ENCODE data around the gene OBSL1. TPM values are rescaled to one million over a fixed set of nuclear protein-coding genes. Genes with fewer than 3 reads are reported as not detected.

Gene OBSL1
- total and polyA plus RNA-seq, 2 donors (not counting 3 experiments of a cell fraction or from before 2014, with no cell fraction given): 16.7 to 20.7 TPM

DNA sequence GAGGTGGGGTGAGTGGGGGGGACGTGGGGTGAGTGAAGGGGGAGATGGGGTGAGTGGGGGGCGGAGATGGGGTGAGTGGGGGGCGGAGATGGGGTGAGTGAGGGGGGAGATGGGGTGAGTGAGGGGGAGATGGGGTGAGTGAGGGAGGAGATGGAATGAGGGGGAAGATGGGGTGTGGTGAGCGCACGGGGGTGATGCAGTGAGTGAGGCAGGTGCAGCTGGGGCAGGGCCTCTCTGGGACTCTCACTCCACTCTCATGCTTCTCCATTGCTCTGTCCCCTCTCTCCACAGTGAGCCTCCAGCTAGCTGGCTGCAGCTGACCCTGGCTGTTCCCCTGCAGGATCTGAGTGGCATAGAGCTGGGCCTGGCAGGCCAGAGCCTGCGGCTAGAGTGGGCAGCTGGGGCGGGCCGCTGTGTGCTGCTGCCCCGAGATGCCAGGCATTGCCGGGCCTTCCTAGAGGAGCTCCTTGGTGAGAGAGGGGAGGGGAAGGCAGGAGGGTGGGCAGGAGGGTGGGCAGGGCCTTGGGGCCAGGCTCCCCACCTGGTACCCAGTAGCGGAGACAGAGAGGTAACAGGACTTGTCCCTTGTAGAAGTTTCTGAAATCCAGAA, 42.2 kb upstream of the OBSL1 start:
- no peak overlapping the region for H3K4me2 ChIP-seq (ENCODE audit: insufficient read depth, low read length)
- intact Hi-C loops (cut with micrococcal nuclease) (no loop called here), dilution Hi-C loops (cut with MboI; ENCODE audit: extremely low pct_ligation_motif_present, low sequenced_read_pairs) (no loop called here)
- DNase-seq (ENCODE audit: low read depth, low spot score) (no peak), FAIRE-seq (no peak)
- no peaks in the 10 kb centered on the region for H3K27me3 ChIP-seq (ENCODE audit: control insufficient read depth in 2 of 2, insufficient read depth in 2 of 2, low read length in 2 of 2)
- H3K27ac ChIP-seq (ENCODE audit: insufficient read depth, low read depth, low read length): no peak overlapping the region
- no peaks in the 10 kb centered on the region for H3K4me1 ChIP-seq (ENCODE audit: control insufficient read depth, extremely low read depth, insufficient read depth, low read length)
- no peaks in the 10 kb centered on the region for H3K9me3 ChIP-seq (replicated peaks; ENCODE audit: control insufficient read depth, insufficient read depth, low read length)
- ChIA-PET CTCF (no interaction called here), POLR2A (no interaction called here)
- no peak overlapping the region for H3K9ac ChIP-seq (replicated peaks; ENCODE audit: extremely low read depth, insufficient read depth, low read length)
- no peaks in the 10 kb centered on the region for H3K9me1 ChIP-seq (replicated peaks; ENCODE audit: control insufficient read depth, extremely low read depth, insufficient read depth, low read length)
- H3K79me2 ChIP-seq (ENCODE audit: control insufficient read depth, insufficient read depth, low read length): no peaks in the 10 kb centered on the region
- peaks cover 0 to 14% of the 10 kb centered on the region in 2 experiments for H3K36me3 ChIP-seq (ENCODE audit: control insufficient read depth in 2 of 2, extremely low read depth in 1 of 2, insufficient read depth in 2 of 2, low read length in 2 of 2)
- TF ChIP-seq EZH2 (IDR thresholded peaks at IDR 0.05; ENCODE audit: borderline replicate concordance, low read depth, low read length, severe bottlenecking): no peak
- no peak for TF ChIP-seq MYC (IDR thresholded peaks at IDR 0.05; ENCODE audit: low read depth, low read length)
- TF ChIP-seq, protein P1, sequence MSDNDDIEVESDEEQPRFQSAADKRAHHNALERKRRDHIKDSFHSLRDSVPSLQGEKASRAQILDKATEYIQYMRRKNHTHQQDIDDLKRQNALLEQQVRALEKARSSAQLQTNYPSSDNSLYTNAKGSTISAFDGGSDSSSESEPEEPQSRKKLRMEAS (IDR thresholded peaks at IDR 0.05; ENCODE audit: insufficient read depth, insufficient read length): no peak
- TF ChIP-seq POLR2A (IDR thresholded peaks at IDR 0.05; ENCODE audit: low read depth, low read length): no peak
- no peak for TF ChIP-seq GATA2 (IDR thresholded peaks at IDR 0.05; ENCODE audit: insufficient read depth, insufficient read length, low read depth, low read length)
- TF ChIP-seq, protein P2, sequence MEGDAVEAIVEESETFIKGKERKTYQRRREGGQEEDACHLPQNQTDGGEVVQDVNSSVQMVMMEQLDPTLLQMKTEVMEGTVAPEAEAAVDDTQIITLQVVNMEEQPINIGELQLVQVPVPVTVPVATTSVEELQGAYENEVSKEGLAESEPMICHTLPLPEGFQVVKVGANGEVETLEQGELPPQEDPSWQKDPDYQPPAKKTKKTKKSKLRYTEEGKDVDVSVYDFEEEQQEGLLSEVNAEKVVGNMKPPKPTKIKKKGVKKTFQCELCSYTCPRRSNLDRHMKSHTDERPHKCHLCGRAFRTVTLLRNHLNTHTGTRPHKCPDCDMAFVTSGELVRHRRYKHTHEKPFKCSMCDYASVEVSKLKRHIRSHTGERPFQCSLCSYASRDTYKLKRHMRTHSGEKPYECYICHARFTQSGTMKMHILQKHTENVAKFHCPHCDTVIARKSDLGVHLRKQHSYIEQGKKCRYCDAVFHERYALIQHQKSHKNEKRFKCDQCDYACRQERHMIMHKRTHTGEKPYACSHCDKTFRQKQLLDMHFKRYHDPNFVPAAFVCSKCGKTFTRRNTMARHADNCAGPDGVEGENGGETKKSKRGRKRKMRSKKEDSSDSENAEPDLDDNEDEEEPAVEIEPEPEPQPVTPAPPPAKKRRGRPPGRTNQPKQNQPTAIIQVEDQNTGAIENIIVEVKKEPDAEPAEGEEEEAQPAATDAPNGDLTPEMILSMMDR (IDR thresholded peaks at IDR 0.05; ENCODE audit: extremely low read depth in 1 of 2, insufficient read depth in 1 of 2, low read depth in 1 of 2, low read length in 2 of 2): no peak
- no peak overlapping the region for H3K4me3 ChIP-seq (replicated peaks in 1 of 3; ENCODE audit: insufficient read depth in 1 of 3, low read depth in 1 of 3, low read length in 3 of 3)
- no peak overlapping the region for H2AFZ ChIP-seq (ENCODE audit: low read depth, low read length)
- no TSS peak for BruUV-seq (replicated peaks)
- no peaks in the 10 kb centered on the region for H4K20me1 ChIP-seq (replicated peaks; ENCODE audit: control insufficient read depth, extremely low read depth, insufficient read depth, low read length)

Measured in endothelial cell of umbilical vein (primary cell).